ENCODE data around the gene MOB3A. TPM values are rescaled to one million over a fixed set of nuclear protein-coding genes. Genes with fewer than 3 reads are reported as not detected.

MOB3A gene
- total and polyA plus RNA-seq, 9 of the 15 experiments (the other 6 are each of a cell fraction or from before 2014, with no cell fraction given) = 1.1 to 24.1 (median 6.0) TPM

GRCh38 chr19:2059422-2060201 lies 36.5 kb downstream of the MOB3A start (continued):
- TF ChIP-seq NFE2L1 (tag; IDR thresholded peaks at IDR 0.05; ENCODE audit: borderline replicate concordance, low read depth) (no peak), KDM2B (CRISPR knock-in tag; IDR thresholded peaks at IDR 0.05) (no peak), ESRRA (IDR thresholded peaks at IDR 0.05; ENCODE audit: borderline replicate concordance, low read depth) (peak; percentile 74), ZBTB9 (CRISPR knock-in tag; IDR thresholded peaks at IDR 0.05) (peak; percentile 94; the same call in 1 of the 2 replicates), HMGN3 (IDR thresholded peaks at IDR 0.05; ENCODE audit: borderline replicate concordance, extremely low read depth, insufficient read length, low read depth, low read length) (peak; percentile 95), GABPA (tag; conservative IDR thresholded peaks at IDR 0.05; ENCODE audit: low read depth) (peak; percentile 46; the same call in 1 of the 2 replicates), ZNF77 (CRISPR knock-in tag; IDR thresholded peaks at IDR 0.05) (no peak), ZBTB33 (CRISPR knock-in tag; IDR thresholded peaks at IDR 0.05) (peak; percentile 54; the same call in 1 of the 2 replicates), IRF1 (CRISPR knock-in tag; IDR thresholded peaks at IDR 0.05; ENCODE audit: borderline replicate concordance) (no peak), TBP (optimal IDR thresholded peaks at IDR 0.05; ENCODE audit: low read depth, low read length) (no peak), NR2F6 (CRISPR knock-in tag; IDR thresholded peaks at IDR 0.05) (no peak), TAF1 (IDR thresholded peaks at IDR 0.05; ENCODE audit: control insufficient read depth, extremely low read depth, insufficient read depth, low read length, severe bottlenecking) (peak; percentile 72), HLTF (IDR thresholded peaks at IDR 0.05) (no peak), GTF2A2 (tag; IDR thresholded peaks at IDR 0.05) (0 out of 2 replicates have a peak, but pooled peaks have one; percentile 70), PHF8 (IDR thresholded peaks at IDR 0.05; ENCODE audit: borderline replicate concordance, low read length) (peak; percentile 52; the same call in 1 of the 2 replicates), GATAD2A (IDR thresholded peaks at IDR 0.05) (peak; percentile 69), BRCA1 (IDR thresholded peaks at IDR 0.05) (no peak), BRCA1 (CRISPR knock-in tag; IDR thresholded peaks at IDR 0.05) (0 out of 2 replicates have a peak, but pooled peaks have one; percentile 48), SRSF3 (IDR thresholded peaks at IDR 0.05; ENCODE audit: insufficient read depth, low read length) (no peak), ZNF644 (tag; IDR thresholded peaks at IDR 0.05; ENCODE audit: low read depth) (peak; percentile 96), DDX20 (tag; IDR thresholded peaks at IDR 0.05; ENCODE audit: low read depth) (no peak; the same call in 1 of the 2 replicates), ZBTB12 (CRISPR knock-in tag; IDR thresholded peaks at IDR 0.05) (no peak; the same call in none of the 2 replicates)

All from K562 (cell line).